ENCODE results near the gene SLC4A2. TPM values are rescaled to one million over a fixed set of nuclear protein-coding genes. Genes with fewer than 3 reads are reported as not detected.

The SLC4A2 gene
- total RNA-seq, 1 donor from 2014 or later: 127 TPM

- no peak overlapping the region for H3K27ac Mint-ChIP-seq
- H3K9me3 Mint-ChIP-seq: no peaks in the 10 kb centered on the region
- H3K36me3 Mint-ChIP-seq (ENCODE audit: low read depth): peaks cover 2% of the 10 kb centered on the region
- H3K4me1 Mint-ChIP-seq: peaks cover 3% of the 10 kb centered on the region
- DNase-seq: no peak
- H3K27me3 Mint-ChIP-seq: peaks cover 16% of the 10 kb centered on the region
- intact Hi-C loops (cut with micrococcal nuclease): loop anchor here (5.0 to 10.0 kb wide), 2 partner anchors 140 to 217 kb away; partner anchors contain the start of gene KCNH2
- H3K4me3 Mint-ChIP-seq: no peak overlapping the region
These were observed 55.0 kb downstream of the SLC4A2 start for GRCh38 chr7:151114151-151115090.

GRCh38 chr7:151115121-151115835 is 55.9 kb downstream of the SLC4A2 start:
- peaks cover 16% of the 10 kb centered on the region for H3K27me3 Mint-ChIP-seq
- intact Hi-C loops (cut with micrococcal nuclease): loop anchor here (10.0 kb wide), 1 partner anchor 140 kb away; the partner anchor contains the start of gene KCNH2
- no peaks in the 10 kb centered on the region for H3K9me3 Mint-ChIP-seq
- peaks cover 3% of the 10 kb centered on the region for H3K4me1 Mint-ChIP-seq
- H3K36me3 Mint-ChIP-seq (ENCODE audit: low read depth): peaks cover 4% of the 10 kb centered on the region
- peak overlapping the region; percentile 30 for H3K4me3 Mint-ChIP-seq
- no peak overlapping the region for H3K27ac Mint-ChIP-seq
- peak; percentile 74 for DNase-seq

GRCh38 chr7:151115836-151116418 is 56.5 kb downstream of the SLC4A2 start:
- intact Hi-C loops (cut with micrococcal nuclease): loop anchor here (10.0 kb wide), 1 partner anchor 141 kb away; the partner anchor contains the start of gene KCNH2
- Mint-ChIP-seq H3K27me3 (peaks cover 16% of the 10 kb centered on the region), H3K4me1 (no peaks in the 10 kb centered on the region), H3K27ac (no peak overlapping the region), H3K4me3 (peak overlapping the region; percentile 30), H3K36me3 (ENCODE audit: low read depth) (peaks cover 10% of the 10 kb centered on the region), H3K9me3 (no peaks in the 10 kb centered on the region)
- DNase-seq: no peak

GRCh38 chr7:151116603-151117440 is 57.4 kb downstream of the SLC4A2 start:
- no peaks in the 10 kb centered on the region for H3K9me3 Mint-ChIP-seq
- peaks cover 12% of the 10 kb centered on the region for H3K36me3 Mint-ChIP-seq (ENCODE audit: low read depth)
- no peak for DNase-seq
- peaks cover 16% of the 10 kb centered on the region for H3K27me3 Mint-ChIP-seq
- H3K4me1 Mint-ChIP-seq: no peaks in the 10 kb centered on the region
- no peak overlapping the region for H3K4me3 Mint-ChIP-seq
- intact Hi-C loops (cut with micrococcal nuclease): loop anchor here (10.0 kb wide), 1 partner anchor 142 kb away; the partner anchor contains the start of gene KCNH2
- H3K27ac Mint-ChIP-seq: no peak overlapping the region

GRCh38 chr7:151117565-151117964 is 58.2 kb downstream of the SLC4A2 start:
- Mint-ChIP-seq H3K27me3 (peaks cover 16% of the 10 kb centered on the region), H3K4me3 (no peak overlapping the region), H3K9me3 (no peaks in the 10 kb centered on the region)

GRCh38 chr7:151118108-151119054 is 59.0 kb downstream of the SLC4A2 start:
- DNase-seq: no peak
- Mint-ChIP-seq H3K9me3 (no peaks in the 10 kb centered on the region), H3K27me3 (peaks cover 12% of the 10 kb centered on the region), H3K4me1 (no peaks in the 10 kb centered on the region), H3K4me3 (no peak overlapping the region), H3K27ac (no peak overlapping the region), H3K36me3 (ENCODE audit: low read depth) (peaks cover 15% of the 10 kb centered on the region)
- intact Hi-C loops (cut with micrococcal nuclease): loop anchor here (10.0 kb wide), 1 partner anchor 144 kb away; the partner anchor contains the start of gene KCNH2

More at GRCh38 chr7:151117565-151117964, 58.2 kb downstream of the SLC4A2 start:
- intact Hi-C loops (cut with micrococcal nuclease): loop anchor here (10.0 kb wide), 1 partner anchor 143 kb away; the partner anchor contains the start of gene KCNH2
- DNase-seq: no peak
- Mint-ChIP-seq H3K4me1 (no peaks in the 10 kb centered on the region), H3K36me3 (ENCODE audit: low read depth) (peaks cover 12% of the 10 kb centered on the region), H3K27ac (no peak overlapping the region)

GRCh38 chr7:151119055-151119415 is 59.6 kb downstream of the SLC4A2 start:
- intact Hi-C loops (cut with micrococcal nuclease): loop anchor here (10.0 kb wide), 1 partner anchor 144 kb away; the partner anchor contains the start of gene KCNH2
- H3K27me3 Mint-ChIP-seq: peaks cover 6% of the 10 kb centered on the region
- H3K27ac Mint-ChIP-seq: no peak overlapping the region
- H3K36me3 Mint-ChIP-seq (ENCODE audit: low read depth): peaks cover 16% of the 10 kb centered on the region
- H3K4me3 Mint-ChIP-seq: no peak overlapping the region
- H3K9me3 Mint-ChIP-seq: no peaks in the 10 kb centered on the region
- H3K4me1 Mint-ChIP-seq: no peaks in the 10 kb centered on the region
- no peak for DNase-seq

GRCh38 chr7:151119902-151120301 is 60.5 kb downstream of the SLC4A2 start:
- Mint-ChIP-seq H3K27me3 (peaks cover 4% of the 10 kb centered on the region), H3K4me1 (no peaks in the 10 kb centered on the region), H3K27ac (no peak overlapping the region), H3K9me3 (no peaks in the 10 kb centered on the region), H3K36me3 (ENCODE audit: low read depth) (peaks cover 16% of the 10 kb centered on the region), H3K4me3 (no peak overlapping the region)
- intact Hi-C loops (cut with micrococcal nuclease): loop anchor here (10.0 kb wide), 2 partner anchors 125 to 145 kb away; partner anchors contain the start of genes KCNH2 and SMARCD3
- DNase-seq: no peak

GRCh38 chr7:151120896-151121295 is 61.5 kb downstream of the SLC4A2 start:
- H3K27me3 Mint-ChIP-seq: peaks cover 1% of the 10 kb centered on the region
- H3K9me3 Mint-ChIP-seq: no peaks in the 10 kb centered on the region
- H3K4me3 Mint-ChIP-seq: no peak overlapping the region
- H3K4me1 Mint-ChIP-seq: no peaks in the 10 kb centered on the region
- intact Hi-C loops (cut with micrococcal nuclease): loop anchor here (10.0 kb wide), 1 partner anchor 124 kb away; the partner anchor contains the start of gene SMARCD3
- no peak overlapping the region for H3K27ac Mint-ChIP-seq
- no peak for DNase-seq
- H3K36me3 Mint-ChIP-seq (ENCODE audit: low read depth): peaks cover 16% of the 10 kb centered on the region

- no peak for DNase-seq
- peaks cover 16% of the 10 kb centered on the region for H3K36me3 Mint-ChIP-seq (ENCODE audit: low read depth)
- H3K27ac Mint-ChIP-seq: no peak overlapping the region
- intact Hi-C loops (cut with micrococcal nuclease): loop anchor here (10.0 kb wide), 1 partner anchor 123 kb away; the partner anchor contains the start of gene SMARCD3
- no peaks in the 10 kb centered on the region for H3K4me1 Mint-ChIP-seq
- no peaks in the 10 kb centered on the region for H3K9me3 Mint-ChIP-seq
- H3K4me3 Mint-ChIP-seq: no peak overlapping the region
- H3K27me3 Mint-ChIP-seq: no peaks in the 10 kb centered on the region
These were observed 62.2 kb downstream of the SLC4A2 start for GRCh38 chr7:151121380-151122170.

- Mint-ChIP-seq H3K9me3 (no peaks in the 10 kb centered on the region), H3K36me3 (ENCODE audit: low read depth) (peaks cover 16% of the 10 kb centered on the region), H3K4me1 (no peaks in the 10 kb centered on the region), H3K4me3 (no peak overlapping the region), H3K27ac (no peak overlapping the region), H3K27me3 (no peaks in the 10 kb centered on the region)
- intact Hi-C loops (cut with micrococcal nuclease): loop anchor here (10.0 kb wide), 1 partner anchor 123 kb away; the partner anchor contains the start of gene SMARCD3
- DNase-seq: no peak
These were observed 62.9 kb downstream of the SLC4A2 start for GRCh38 chr7:151122276-151122675.

Measured in activated CD4-positive, alpha-beta T cell treated with anti-CD3 and anti-CD28 coated beads, Interleukin-2, amount 10 ng/mL, durations not matched to agents 24 days and 14 days (primary cell).